Esophagus squamous epithelium (tissue), 4 donors: Measurements from ENCODE around the gene WFDC6.

Source experiments
- POLR2A ChIP-seq, 4 donors: fragments of 450-650 bp; IDR thresholded peaks; one replicate each; pipeline ENCODE4 v1.6.1; 2017; ENCODE audit warnings: antibody characterized with exemption in 4 of 4, mild to moderate bottlenecking in 4 of 4, moderate library complexity in 3 of 4
- TF ChIP-seq, protein P1 (sequence below), 6 experiments: fragments of 450-650 bp in 4 of 6; fragments of 200-600 bp in 2 of 6; sonication (generic) in 2 of 6; IDR thresholded peaks; one replicate each; pipeline ENCODE4 v1.5.1; 2016 to 2019; ENCODE audit warnings: antibody characterized with exemption in 6 of 6, mild to moderate bottlenecking in 4 of 6, moderate library complexity in 4 of 6

DNA sequence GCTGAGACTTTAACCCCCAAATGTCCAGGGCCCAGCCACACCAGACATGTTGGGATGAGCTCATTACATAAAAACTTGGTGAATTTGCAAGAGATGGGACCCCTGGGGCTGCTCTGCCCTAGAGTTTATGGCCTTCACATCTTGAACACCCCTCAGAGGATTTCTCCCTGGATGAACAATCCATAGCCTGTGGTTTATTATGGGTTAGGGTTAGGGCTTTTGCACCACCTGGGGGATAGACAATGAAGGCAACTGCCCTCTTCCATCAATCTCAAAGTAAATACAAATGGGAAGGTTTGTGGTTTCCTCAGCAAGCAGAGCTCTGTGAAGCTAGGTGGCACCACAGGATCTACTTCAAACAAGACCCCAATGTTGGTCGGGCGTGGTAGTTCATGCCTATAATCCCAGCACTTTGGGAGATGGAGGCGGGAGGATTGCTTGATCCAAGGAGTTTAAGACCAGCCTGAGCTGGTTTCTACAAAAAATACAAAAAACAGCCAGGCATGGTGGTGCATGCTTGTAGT lies 41.2 kb downstream of the WFDC6 start:
- TF ChIP-seq, protein P1, sequence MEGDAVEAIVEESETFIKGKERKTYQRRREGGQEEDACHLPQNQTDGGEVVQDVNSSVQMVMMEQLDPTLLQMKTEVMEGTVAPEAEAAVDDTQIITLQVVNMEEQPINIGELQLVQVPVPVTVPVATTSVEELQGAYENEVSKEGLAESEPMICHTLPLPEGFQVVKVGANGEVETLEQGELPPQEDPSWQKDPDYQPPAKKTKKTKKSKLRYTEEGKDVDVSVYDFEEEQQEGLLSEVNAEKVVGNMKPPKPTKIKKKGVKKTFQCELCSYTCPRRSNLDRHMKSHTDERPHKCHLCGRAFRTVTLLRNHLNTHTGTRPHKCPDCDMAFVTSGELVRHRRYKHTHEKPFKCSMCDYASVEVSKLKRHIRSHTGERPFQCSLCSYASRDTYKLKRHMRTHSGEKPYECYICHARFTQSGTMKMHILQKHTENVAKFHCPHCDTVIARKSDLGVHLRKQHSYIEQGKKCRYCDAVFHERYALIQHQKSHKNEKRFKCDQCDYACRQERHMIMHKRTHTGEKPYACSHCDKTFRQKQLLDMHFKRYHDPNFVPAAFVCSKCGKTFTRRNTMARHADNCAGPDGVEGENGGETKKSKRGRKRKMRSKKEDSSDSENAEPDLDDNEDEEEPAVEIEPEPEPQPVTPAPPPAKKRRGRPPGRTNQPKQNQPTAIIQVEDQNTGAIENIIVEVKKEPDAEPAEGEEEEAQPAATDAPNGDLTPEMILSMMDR (IDR thresholded peaks at IDR 0.05): no peak
- TF ChIP-seq POLR2A (IDR thresholded peaks at IDR 0.05): no peak
